NOMO-1 treated with dmso at 0.1 percent for 144 hours (cell line): ENCODE results near the gene TREH.

ENCODE experiments used
- DNase-seq: peaks from one replicate; lab custom pipeline; 2025; ENCODE audit not compliant: unreplicated experiment; lab: John Stamatoyannopoulos, UW

The TREH gene

GRCh38 chr11:118629761-118630661 is 49.4 kb downstream of the TREH start:
- no peak for DNase-seq

- DNase-seq: no peak
These were observed 50.4 kb downstream of the TREH start for GRCh38 chr11:118628861-118629549.

DNA sequence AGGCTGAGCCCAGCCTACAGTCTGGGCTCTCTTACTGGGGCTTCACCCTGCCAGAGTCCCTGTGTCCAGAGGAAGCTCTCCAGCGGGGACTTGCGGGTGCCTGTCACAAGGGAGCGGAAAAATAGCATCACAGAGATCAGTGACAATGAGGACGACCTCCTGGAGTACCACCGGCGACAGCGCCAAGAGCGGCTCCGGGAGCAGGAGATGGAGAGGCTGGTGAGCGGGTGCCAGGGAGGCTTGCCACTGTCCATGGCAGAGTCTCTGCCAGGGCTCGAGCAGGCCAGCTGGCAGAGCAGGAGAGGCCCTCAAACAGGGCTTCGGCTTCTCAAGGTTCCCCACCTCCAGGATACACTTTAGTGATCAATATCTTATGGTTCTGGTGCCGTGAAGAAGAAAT is 51.0 kb downstream of the TREH start:
- no peak for DNase-seq

DNA sequence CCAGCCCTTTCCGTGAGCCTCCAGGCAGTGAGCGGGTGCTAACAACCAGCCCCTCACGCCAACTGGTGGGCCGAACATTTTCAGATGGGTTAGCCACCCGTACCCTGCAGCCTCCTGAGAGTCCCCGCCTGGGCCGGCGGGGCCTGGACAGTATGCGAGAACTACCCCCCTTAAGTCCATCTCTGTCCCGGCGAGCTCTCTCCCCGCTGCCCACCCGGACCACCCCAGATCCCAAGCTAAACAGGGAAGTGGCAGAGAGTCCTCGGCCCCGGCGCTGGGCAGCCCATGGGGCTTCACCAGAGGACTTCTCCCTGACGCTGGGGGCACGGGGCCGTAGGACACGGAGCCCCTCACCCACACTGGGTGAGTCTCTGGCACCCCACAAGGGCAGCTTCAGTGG is 51.4 kb downstream of the TREH start:
- DNase-seq: no peak

GRCh38 chr11:118627566-118627965 is 51.9 kb downstream of the TREH start:
- no peak for DNase-seq

DNA sequence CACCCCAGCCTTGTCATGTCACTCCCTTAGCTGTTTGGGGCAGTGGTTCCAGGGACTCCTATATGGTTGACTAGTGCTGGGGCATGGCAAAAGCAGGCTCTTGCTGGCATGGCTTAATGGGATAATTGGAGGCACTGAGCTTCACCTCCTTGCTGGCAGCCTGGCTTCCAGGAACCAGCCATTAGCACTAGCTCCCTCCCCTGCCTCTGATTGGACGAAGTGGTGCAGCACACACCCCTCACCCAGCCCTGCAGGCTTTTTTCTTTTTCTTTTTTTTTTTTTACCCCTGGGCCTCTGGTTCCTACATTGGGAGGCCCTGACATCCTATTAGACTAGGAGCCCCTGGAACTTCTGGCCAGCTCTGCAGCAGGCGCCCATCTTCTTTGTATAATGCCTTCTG is 53.5 kb downstream of the TREH start:
- no peak for DNase-seq

DNA sequence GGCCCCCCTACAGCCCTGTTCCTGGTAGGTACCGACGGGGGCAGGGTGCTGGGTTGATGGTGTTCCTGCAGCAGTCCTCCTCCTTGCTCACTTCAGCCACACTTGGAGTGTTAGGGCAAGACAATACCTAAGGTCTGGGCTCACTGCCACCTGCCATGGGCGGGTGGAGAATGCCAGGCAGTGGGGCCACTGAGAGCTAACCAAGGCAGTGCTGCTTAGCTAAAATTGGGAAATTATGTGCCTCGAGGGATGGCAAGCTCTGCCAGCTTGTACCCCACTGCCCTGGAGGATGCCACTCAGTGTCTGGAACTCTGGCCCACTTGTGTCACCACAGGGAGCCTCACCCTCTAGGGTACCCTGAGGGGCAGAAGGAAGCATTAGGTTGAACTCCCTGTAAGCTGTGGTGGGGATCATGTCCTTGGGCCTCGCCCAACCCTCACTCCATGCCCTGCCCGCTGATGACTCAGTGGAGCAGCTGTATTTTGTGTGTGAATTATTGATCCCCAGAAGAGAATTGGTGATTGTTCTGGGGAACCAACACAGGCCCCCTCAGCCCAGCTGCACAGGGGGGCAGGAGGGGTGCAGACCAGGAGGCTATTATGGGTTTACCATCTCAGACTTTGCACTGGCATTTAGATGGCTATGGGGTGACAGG is 54.3 kb downstream of the TREH start:
- no peak for DNase-seq

DNA sequence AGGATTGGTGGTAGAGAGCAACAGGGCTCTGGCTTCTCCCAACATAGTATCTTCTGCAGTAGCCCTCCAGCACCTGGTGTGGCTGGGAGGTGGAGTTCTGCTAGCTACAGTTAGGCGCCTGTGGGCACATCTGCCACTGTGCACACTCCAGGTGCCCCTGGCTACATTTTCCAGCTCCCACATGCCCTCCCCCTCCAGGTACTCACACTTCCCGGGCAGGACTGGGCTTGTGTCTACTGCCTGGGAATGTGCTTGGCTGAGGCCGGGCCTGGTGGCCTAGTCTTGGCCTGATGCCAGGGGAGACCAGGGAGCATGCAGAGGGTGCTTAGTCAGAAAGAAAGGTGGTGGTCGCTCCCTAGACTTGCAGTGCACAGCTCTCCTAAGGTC is 56.2 kb downstream of the TREH start:
- no peak for DNase-seq

DNA sequence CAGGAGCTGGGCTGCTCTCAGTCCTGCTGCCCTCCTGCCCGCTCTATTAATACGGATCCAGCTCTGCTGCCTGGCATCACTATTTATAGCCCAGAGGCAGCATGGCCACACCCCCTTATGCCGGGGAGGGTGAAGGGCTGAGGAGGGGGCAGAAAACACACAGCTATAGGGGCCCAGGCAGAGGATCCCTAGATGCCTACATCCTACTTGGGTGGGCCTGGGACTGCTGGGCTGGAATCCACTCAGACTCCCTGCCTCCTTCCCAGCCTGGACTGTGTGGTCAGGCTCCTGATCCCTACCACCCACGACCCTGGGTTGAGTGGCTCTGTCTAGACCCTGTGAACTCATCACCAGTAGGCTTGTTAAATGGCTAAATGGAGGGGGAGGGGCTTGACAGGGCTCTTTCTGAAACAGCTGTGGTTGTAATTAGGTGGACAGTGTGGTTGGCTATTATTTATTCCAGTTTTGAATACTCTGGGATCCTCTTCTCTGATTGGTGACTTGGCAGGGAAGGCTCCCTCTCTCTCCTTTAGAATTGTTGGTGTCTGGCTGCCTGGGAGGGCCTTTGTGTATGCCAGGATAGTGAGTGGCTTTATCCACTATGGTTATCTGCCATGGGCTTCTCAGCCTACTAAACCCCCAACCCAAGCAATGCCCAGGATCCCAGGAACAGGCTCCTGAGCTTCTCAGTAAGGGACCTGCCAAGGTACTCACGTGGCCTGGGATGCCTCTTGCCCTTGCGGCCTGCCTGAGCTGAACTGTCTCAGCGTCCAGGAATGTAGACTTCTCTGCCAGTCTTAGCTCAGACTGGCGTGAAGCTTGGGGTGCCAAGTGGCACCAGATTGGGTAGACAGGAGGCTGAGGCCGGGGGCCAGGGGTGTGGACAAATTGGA is 56.8 kb downstream of the TREH start:
- DNase-seq: no peak

- no peak for DNase-seq
These were observed 57.6 kb downstream of the TREH start for GRCh38 chr11:118621784-118622375.

DNA sequence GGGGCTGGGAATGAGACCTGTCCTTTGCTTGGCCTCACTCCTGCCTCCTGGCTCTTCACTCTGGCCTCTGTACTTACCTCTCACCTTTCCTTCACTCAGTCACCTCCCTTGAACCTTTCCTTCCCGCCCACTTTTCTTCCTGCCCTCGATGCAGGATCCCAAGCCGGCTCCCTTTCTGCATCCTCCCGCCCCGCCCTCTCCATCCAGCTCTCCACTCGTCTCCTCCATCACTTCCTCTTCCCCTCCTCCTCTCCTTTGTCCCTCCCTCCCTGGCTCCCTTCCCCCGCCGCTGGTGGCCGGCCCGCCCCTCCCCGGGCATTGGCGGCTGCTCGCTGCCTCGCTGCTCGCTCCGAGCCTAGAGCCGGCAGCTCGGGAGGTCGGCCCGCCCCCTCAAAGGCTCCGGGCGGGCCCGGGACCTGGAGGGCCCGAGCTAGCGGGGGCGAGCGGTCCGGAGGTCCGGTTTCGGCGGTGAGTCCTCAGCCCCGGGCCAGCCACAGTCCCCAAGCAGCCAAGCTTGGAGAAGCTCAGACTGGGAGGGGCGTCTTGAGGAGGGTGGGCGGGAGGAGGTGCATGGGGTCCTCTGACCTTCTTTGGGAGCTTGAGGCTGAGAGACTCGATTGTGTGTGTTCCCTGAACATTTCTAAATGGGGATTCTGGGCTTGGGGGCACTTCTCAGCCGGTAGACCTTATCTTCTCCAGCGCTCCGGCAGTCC is 58.2 kb downstream of the TREH start:
- DNase-seq: peak; percentile 70

DNA sequence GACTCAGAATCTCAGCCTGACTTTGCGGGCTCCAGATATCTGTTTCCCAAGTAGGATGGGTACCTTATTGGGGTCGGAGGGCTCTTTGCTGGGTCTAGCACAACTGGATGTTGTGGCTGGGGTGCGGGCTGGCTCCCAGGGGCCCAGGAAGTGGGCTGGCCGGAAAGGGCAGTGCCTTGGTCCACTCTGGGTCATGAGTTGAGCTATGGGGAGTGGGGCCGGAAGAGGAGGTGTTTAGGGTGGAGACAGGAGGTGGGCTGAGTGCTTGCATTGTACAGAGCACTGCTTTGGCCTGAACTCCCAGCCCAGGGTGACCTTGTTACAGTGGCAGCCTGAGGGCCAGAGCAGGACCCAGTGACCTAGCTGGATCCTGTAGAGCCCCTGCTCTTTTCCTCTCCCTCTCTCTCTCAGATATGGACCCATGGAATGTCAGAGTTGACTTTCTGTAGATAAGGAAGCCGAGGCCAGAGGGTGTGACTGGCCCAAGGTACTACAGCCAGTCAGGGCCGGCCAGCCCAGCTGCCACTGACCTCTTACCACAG is 58.9 kb downstream of the TREH start:
- no peak for DNase-seq

- no peak for DNase-seq
These were observed 59.8 kb downstream of the TREH start for GRCh38 chr11:118619444-118620197.

DNA sequence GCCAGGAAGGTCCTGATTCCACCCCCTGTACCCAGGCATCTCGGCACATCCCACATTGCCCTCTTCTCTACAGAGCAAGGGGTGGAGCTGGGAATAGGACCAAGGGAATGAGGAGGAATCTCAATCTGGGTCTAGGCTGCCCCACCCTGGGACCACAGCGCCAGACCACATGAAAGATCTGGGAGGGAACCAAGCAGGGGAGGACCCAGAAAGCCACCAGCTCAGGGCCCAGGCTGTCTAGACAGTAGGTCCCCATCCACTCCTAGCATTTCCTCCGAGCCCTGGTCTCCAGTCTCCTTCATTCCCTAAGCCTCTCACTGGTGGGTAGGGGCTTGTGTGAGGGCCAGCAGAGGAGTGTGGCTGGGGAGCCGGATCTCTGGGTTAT is 60.5 kb downstream of the TREH start:
- no peak for DNase-seq

DNA sequence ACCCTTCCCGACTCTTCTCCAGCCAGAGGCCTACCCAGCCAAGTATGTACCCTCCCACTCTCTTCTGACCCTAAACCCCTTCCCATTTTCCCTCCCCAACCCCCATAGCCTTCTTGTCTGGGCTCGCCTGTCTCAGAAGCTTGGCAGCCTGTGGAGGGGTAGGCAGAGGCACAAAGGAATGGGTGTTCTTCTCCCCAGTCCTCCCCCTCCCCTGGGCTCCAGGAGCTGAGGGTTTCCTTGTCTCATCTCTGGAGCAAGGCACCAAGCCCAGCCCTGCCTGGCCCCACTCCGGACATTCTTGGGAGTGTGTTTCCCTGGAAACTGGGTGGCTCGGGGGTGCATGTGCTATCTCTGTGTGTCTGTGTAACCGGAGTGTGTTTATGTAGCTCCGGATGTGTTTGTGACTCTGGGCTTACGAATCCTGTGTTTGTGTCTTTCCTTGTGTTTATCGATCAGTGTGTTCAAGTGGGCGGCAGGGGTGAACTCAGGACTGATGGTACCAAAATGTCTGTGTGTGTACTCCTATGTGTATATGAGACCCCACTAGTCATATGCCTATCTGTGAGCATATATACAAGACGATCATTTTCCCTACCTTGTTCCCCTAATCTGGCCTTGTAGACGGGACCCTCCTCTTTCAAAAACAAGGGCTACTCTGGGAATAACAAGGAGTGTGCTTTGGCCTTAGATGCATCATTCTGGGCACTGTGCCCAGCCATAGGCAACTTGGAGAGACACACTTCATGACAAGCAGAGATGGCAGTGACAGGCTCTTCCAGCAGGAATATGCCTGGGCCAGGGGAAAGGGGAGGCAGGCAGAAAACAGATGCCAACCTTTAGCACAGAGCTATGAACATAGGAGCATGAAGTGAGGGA is 61.1 kb downstream of the TREH start:
- no peak for DNase-seq

DNA sequence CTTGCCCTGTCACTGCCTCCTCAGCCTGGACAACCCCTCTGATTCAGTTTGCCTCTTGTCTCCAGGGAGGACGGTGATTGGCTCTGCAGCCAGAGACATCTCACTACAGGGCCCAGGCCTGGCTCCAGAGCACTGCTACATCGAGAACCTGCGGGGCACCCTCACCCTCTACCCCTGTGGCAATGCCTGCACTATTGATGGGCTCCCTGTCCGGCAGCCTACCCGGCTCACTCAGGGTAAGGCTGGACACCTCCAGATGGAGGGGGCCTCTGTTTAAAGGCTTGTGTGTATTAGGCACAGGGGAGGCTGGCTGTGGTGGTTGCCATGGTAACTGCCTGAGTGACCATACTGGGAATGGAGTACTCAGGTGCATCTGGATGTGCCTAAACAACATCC is 63.5 kb downstream of the TREH start:
- DNase-seq: no peak

DNA sequence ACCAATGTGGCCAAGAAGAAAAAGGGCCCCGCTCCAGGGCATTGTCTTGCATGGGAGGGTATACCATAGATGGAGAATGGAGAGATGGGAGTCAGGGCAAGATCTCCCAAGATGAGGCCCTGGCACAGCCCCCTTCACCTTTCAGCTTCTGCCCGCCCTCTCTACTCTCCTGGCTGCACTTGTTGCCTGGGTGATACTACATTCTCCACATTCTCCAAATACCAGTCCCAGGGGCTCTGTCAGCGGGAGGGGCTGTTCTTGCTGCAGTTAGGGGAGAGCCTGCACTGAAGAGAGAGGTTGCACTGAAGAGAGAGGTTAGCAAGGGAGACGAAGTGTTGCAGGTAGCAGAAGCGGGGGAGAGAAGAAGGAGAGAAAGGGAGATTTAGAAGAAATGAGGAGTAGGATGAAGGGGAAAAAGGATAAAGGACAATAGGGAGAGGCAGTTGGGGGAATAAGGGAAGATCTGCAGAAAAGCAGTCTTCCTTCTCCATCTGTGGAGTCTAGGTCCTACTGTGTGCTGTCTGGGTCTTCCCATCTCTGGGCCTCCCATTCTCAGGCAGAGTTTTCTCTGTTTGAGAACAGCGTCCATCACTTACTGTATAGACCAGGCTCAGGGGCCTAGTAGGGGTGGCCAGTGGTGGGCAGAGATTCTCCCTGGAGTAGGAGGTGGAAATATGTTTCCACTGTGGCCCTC is 64.0 kb downstream of the TREH start:
- DNase-seq: no peak
